ENCODE measurements around the gene SCN4A. TPM values are rescaled to one million over a fixed set of nuclear protein-coding genes. Genes with fewer than 3 reads are reported as not detected.

Gene SCN4A
- total RNA-seq, 1 donor from 2014 or later = 1.3 TPM

DNA sequence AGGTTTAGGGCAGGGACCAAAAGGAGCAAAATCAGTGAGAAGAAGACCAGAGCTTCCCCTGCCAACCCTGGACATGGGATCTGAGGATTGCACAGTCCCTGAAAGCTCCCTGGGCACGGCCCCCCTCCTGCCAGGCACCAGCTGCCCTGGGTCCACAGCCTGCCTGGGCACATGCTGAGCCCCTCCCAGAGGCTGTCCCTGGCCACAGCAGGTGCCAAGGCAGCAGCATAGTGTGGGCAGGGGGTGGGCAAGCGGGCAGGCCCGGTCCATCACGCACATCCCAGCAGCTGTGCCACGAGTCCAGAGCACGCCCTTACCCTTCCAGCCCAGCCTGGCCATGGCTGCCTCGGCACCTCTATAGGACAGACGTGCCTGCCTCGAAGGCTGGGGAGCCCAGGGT is 12.7 kb downstream of the SCN4A start:
- no peak overlapping the region for H3K27ac ChIP-seq
- no peaks in the 10 kb centered on the region for H3K4me1 ChIP-seq
- no peaks in the 10 kb centered on the region for H3K27me3 ChIP-seq
- no peak overlapping the region for H3K4me3 ChIP-seq
- TF ChIP-seq, protein P1, sequence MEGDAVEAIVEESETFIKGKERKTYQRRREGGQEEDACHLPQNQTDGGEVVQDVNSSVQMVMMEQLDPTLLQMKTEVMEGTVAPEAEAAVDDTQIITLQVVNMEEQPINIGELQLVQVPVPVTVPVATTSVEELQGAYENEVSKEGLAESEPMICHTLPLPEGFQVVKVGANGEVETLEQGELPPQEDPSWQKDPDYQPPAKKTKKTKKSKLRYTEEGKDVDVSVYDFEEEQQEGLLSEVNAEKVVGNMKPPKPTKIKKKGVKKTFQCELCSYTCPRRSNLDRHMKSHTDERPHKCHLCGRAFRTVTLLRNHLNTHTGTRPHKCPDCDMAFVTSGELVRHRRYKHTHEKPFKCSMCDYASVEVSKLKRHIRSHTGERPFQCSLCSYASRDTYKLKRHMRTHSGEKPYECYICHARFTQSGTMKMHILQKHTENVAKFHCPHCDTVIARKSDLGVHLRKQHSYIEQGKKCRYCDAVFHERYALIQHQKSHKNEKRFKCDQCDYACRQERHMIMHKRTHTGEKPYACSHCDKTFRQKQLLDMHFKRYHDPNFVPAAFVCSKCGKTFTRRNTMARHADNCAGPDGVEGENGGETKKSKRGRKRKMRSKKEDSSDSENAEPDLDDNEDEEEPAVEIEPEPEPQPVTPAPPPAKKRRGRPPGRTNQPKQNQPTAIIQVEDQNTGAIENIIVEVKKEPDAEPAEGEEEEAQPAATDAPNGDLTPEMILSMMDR (IDR thresholded peaks at IDR 0.05) = no peak
- intact Hi-C loops (cut with DNase I) = no loop called here
- no peaks in the 10 kb centered on the region for H3K9me3 ChIP-seq
- H3K36me3 ChIP-seq = no peaks in the 10 kb centered on the region
- no peak for DNase-seq (ENCODE audit: low spot score in 2 of 2)

DNA sequence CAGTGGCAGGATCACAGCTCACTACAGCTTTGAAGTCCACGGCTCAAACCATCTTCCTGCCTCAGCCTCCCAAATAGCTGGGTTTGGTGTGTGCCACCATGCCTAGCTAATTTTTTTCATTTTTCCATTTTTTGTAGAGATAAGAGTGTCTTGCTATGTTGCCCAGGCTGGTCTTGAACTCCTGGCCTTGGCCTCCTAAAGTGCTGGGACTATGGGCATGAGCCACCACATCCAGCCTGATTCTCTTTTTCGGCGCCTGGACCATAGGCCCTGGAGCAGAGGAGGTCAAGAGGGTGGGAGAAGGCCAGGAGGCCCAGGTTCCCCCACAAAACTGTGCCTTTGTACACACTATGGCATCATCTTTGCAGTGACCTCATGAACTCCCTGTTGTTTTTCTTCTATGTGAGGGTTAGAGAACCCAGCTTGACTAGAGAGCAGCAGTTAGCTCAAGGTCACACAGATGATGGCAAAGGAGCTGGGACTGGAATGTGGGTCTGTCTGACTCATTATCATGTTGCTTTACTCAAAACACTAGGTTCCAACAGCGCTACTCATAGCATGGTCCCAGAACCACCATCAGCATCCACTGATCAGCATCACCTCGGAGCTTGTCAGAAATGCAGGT is 16.3 kb downstream of the SCN4A start:
- Histone ChIP-seq H3K27ac (no peak overlapping the region), H3K4me3 (no peak overlapping the region), H3K27me3 (no peaks in the 10 kb centered on the region), H3K4me1 (no peaks in the 10 kb centered on the region), H3K9me3 (no peaks in the 10 kb centered on the region), H3K36me3 (no peaks in the 10 kb centered on the region)
- no peak for DNase-seq (ENCODE audit: low spot score in 2 of 2)
- TF ChIP-seq, protein P1 (IDR thresholded peaks at IDR 0.05) = no peak
- intact Hi-C loops (cut with DNase I) = no loop called here

DNA sequence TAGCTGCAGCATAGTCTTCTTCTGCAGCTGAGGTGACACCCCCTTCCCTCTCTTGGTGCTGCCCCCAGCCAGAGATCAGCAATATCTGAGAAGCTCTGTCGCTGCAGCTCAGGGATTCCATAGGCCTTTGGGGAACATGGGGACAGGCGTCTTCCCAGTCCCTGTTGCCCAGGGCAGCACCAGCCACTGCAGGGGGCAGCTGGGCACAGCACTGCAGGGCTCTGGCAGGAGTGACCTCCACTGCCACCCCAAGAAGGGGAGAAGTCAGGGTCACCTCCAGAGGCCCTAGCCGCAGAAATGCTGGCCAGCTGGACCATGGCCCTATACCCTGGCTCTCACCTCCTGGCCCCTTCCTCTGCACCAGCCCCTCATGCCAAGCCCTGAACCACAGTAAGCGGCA is 16.9 kb downstream of the SCN4A start:
- no peak overlapping the region for H3K4me3 ChIP-seq
- intact Hi-C loops (cut with DNase I) = no loop called here
- no peak overlapping the region for H3K27ac ChIP-seq
- H3K36me3 ChIP-seq = no peaks in the 10 kb centered on the region
- no peak for DNase-seq (ENCODE audit: low spot score in 2 of 2)
- no peaks in the 10 kb centered on the region for H3K27me3 ChIP-seq
- TF ChIP-seq, protein P1 (IDR thresholded peaks at IDR 0.05) = no peak
- H3K9me3 ChIP-seq = no peaks in the 10 kb centered on the region
- no peaks in the 10 kb centered on the region for H3K4me1 ChIP-seq

DNA sequence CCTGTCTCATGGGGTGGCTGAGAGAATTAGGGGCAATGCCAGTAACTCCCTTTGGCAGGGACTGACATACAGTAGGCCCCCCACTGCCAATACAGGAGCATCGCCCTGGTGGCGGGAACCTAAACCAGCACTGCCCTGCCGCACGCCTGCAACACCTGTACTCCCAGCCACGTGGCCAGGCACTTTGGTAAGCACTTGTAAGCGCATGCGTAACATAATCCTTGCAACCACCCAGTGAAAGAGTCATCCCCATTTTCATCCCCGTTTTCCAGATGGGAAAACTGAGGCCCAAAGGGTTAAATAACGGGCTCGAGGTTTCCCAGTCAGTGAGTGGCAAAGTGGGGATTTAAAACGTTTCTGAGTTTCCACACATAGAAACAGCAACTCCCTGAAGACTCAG is 17.5 kb downstream of the SCN4A start:
- TF ChIP-seq, protein P1 (IDR thresholded peaks at IDR 0.05) = no peak
- H3K4me1 ChIP-seq = no peaks in the 10 kb centered on the region
- intact Hi-C loops (cut with DNase I) = no loop called here
- H3K27me3 ChIP-seq = no peaks in the 10 kb centered on the region
- no peak for DNase-seq (ENCODE audit: low spot score in 2 of 2)
- H3K9me3 ChIP-seq = no peaks in the 10 kb centered on the region
- H3K27ac ChIP-seq = no peak overlapping the region
- no peaks in the 10 kb centered on the region for H3K36me3 ChIP-seq
- H3K4me3 ChIP-seq = no peak overlapping the region

DNA sequence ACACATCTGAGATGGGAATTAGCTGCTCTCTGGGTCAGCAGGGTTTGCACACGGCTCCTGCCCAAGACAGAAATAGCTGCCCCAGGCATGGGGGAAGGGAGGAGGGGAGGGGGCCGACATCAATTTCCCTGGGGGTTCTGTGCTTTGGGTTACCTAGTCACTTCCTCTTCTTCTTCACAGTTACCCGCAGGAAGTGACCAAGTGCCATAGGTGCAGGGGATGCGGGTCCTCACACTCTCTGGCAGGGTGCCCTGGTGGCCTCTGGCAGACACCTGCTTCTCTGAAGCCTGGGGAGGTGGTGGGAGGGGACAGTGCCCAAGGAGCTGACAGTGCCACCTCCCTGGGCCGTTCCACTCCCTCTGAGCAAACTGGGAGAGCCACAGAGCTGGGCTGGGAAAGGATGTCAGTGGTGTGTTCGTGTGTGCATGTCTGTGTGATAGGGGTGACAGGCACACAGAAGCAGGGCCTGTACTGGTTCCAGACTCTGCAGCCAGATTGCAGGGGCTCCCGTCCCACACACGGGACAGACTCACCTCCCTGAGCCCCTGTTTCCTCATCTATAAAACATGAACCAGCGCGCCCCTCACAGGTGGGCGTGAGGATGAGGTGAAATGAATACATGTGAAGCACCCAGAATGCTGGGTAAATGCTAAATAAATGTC is 18.2 kb downstream of the SCN4A start:
- Histone ChIP-seq H3K9me3 (no peaks in the 10 kb centered on the region), H3K4me1 (no peaks in the 10 kb centered on the region), H3K4me3 (no peak overlapping the region), H3K27ac (no peak overlapping the region), H3K36me3 (no peaks in the 10 kb centered on the region), H3K27me3 (no peaks in the 10 kb centered on the region)
- DNase-seq (ENCODE audit: low spot score in 2 of 2) = no peak
- intact Hi-C loops (cut with DNase I) = no loop called here
- TF ChIP-seq, protein P1 (IDR thresholded peaks at IDR 0.05) = no peak

Data from ascending aorta (tissue), 2 donors.